NOMO-1 treated with DMSO at 0.1 percent for 48 hours (cell line): ENCODE results near the gene MAGED2.
"Not testable (repeated sequence)": the region's sequence is repeated elsewhere in the genome, so short reads cannot be mapped to it uniquely, and the experiment has no call there.

ENCODE experiments used
- DNase-seq: peaks from one replicate; lab custom pipeline; 2025; ENCODE audit not compliant: unreplicated experiment; lab: John Stamatoyannopoulos, UW

The MAGED2 gene

GRCh38 chrX:54807524-54808108 lies at the start of gene MAGED2:
Gene MAGED2 (plus strand): TSS chrX:54807745. CDS start chrX:54809332, 1,587 bp downstream.
- DNase-seq: no peak

GRCh38 chrX:54758114-54759055 lies 49.2 kb upstream of the MAGED2 start:
- no peak for DNase-seq

GRCh38 chrX:54774391-54775094 lies 33.0 kb upstream of the MAGED2 start:
- DNase-seq: not testable (repeated sequence)

- DNase-seq: no peak
Measured at GRCh38 chrX:54776061-54776460, 31.5 kb upstream of the MAGED2 start.

- no peak for DNase-seq
Measured at GRCh38 chrX:54776987-54777672, 30.4 kb upstream of the MAGED2 start.

- no peak for DNase-seq
Measured at GRCh38 chrX:54785901-54786300, 21.6 kb upstream of the MAGED2 start.

GRCh38 chrX:54786967-54787366 lies 20.6 kb upstream of the MAGED2 start:
- DNase-seq: no peak

GRCh38 chrX:54788446-54788845 lies 19.1 kb upstream of the MAGED2 start:
- no peak for DNase-seq

GRCh38 chrX:54789405-54789804 lies 18.1 kb upstream of the MAGED2 start:
- DNase-seq: not testable (repeated sequence)

GRCh38 chrX:54794028-54794427 lies 13.5 kb upstream of the MAGED2 start:
- DNase-seq: no peak

- DNase-seq: no peak
Measured at GRCh38 chrX:54794795-54795194, 12.8 kb upstream of the MAGED2 start.

GRCh38 chrX:54798137-54798536 lies 9.4 kb upstream of the MAGED2 start, which contains the start of gene ITIH6:
Gene ITIH6 (minus strand): TSS chrX:54798255. CDS start chrX:54798210, 45 bp downstream.
- no peak for DNase-seq

GRCh38 chrX:54799046-54799445 lies 8.5 kb upstream of the MAGED2 start:
- DNase-seq: no peak

- no peak for DNase-seq
Measured at GRCh38 chrX:54808109-54808604, 612 bp downstream of the MAGED2 start.

GRCh38 chrX:54808605-54809483 lies 1.3 kb downstream of the MAGED2 start:
- peak; percentile 90 for DNase-seq

GRCh38 chrX:54810532-54810931 lies 3.0 kb downstream of the MAGED2 start:
- no peak for DNase-seq

GRCh38 chrX:54811301-54811885 lies 3.8 kb downstream of the MAGED2 start:
- no peak for DNase-seq

- no peak for DNase-seq
Measured at GRCh38 chrX:54812306-54812705, 4.8 kb downstream of the MAGED2 start.

- DNase-seq: no peak
Measured at GRCh38 chrX:54817220-54817820, 9.8 kb downstream of the MAGED2 start.
